NCI-H345 (cell line): ENCODE measurements around the gene LMNTD2.
A peak's percentile ranks its signal among the peaks of the same experiment; 100 is the strongest.

Experiments used
- DNase-seq: peaks from one replicate; lab custom pipeline; 2025; lab: John Stamatoyannopoulos, UW

LMNTD2 gene

DNA sequence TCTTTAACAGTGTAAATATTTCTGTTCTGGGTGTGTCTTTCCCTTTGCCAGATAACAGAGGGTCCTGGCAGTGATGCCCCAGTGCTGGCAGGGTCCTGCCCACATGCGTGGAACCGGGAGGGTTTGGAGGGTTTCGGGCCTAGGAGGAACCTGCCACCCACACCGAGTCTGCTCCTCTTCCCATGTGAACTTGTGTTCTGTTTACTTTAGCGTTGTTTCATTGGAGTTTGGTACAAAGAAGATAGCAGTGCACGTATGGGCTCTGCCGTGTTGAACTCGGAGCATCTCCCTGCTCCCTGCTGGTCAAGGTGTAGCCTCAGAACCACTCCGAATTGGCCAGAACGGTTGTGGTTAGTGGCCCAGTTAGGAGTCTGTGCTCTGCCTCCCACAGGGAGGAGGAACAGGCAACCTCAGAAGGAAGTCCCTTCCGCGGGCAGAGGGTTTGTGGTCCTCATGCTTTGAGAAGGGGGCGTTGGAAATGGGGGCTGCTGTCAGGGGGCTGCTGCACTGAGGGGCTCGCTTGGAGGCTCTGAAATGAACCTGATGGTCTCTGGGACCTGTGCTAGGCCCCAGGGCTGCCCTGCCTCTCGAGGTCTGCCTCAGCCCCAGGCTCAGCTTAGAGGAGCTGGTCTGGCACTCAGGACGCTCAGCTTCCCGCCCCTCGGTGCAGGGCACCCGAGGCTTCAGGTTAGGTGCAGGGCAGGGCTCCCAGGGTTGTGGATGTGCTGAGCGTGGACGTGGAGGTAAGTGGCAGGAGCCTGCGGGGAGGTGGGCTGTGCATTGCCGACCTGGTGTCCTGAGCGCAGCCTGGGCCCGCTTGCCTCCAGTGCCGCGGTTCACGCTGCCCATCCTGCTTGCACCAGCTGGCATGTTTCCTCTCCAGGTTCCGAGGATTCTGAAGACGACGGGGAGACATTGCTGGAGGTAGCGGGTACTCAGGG is 26.1 kb upstream of the LMNTD2 start:
- DNase-seq: no peak

DNA sequence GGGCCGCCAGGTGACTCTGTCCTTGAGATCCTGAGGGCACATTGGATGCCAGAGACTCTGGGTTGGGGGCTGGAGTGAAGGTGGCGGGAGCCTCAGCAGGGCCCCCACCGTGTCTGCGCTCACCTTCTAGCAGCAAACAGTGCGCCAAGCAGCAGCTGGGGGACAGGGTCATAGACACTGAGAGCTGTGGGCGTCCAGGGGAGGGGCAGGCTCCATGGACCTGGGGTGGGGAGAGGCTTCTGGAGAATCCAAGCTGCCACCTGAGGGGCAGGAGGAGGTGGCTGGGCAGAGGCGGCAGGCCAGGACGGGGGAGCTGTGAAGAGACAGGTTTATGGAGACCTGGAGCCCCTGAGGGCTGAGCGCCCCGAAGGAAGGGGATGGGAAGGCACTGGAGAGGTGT is 23.7 kb upstream of the LMNTD2 start:
- no peak for DNase-seq

DNA sequence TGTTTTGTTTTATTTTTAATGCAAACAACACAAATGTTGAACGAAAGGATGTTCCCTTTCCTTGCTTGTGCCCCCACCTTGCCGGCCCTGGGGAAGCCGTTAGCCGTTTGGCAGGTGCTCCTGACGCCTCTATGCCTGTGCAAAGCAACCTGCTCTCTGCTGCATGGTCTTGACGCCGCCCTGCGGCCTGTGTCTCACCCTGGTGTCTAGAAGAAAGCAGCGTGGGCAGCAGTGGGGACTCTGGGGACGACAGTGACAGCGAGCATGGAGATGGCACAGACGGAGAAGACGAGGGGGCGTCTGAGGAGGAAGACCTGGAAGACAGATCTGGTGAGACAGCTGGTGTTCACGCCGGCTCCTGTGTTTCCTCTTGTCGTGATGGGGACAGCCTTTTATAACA is 21.2 kb upstream of the LMNTD2 start:
- no peak for DNase-seq

DNA sequence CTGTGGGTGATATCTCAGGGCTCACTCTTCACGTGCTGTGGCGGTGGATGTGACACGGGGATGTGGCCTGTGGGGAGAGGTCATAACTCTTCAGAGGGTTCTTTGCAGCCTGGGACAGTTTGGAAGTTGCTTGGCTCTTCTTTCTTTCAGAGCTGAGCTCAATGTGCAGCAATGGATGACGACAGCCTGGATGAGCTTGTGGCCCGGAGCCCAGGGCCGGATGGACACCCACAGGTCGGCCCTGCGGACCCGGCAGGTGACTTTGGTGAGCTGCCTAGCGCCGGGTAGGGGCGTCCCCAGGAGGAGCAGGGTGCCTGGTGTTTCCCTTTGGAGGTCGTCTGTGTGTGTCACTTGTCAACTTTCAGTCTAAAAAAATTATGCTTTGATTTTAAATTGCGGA is 20.8 kb upstream of the LMNTD2 start:
- DNase-seq: no peak

DNA sequence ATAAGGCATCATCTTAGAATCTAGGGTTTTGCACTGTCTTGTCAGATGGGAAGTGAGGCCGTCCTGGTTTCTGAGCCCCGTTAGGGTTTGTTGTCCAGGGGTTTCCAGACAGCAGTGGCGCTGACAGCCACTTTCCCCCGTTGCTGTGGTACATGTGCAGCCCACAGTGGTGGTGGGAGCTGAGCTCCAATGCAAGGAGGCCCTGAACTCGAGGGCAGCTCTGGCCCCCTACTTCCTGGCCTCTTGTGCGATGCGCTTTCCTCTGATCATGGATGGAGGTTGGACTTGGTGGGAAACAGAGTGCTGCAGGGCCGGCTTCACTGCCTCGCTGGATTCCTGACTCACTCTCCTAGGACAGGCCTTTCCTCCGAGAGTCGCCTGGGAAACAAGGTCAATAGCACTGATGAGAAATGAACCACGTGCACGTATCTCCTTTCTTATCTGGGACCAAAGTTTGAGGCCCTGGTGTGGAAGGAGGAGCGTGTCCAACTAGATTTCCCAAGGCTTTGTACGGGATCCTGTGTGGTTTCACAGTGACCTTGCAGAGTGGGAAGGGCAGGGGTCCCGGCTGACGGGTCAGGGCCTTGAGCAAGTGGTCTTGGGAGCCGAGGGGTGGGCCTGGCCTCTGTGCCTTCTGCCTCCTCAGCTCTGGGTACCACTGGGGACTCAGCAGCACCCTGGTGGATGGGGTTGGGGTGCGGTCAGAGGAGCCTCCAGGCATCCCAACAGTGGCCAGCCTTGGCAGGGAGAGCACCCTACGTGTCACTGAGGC is 19.5 kb upstream of the LMNTD2 start:
- no peak for DNase-seq

DNA sequence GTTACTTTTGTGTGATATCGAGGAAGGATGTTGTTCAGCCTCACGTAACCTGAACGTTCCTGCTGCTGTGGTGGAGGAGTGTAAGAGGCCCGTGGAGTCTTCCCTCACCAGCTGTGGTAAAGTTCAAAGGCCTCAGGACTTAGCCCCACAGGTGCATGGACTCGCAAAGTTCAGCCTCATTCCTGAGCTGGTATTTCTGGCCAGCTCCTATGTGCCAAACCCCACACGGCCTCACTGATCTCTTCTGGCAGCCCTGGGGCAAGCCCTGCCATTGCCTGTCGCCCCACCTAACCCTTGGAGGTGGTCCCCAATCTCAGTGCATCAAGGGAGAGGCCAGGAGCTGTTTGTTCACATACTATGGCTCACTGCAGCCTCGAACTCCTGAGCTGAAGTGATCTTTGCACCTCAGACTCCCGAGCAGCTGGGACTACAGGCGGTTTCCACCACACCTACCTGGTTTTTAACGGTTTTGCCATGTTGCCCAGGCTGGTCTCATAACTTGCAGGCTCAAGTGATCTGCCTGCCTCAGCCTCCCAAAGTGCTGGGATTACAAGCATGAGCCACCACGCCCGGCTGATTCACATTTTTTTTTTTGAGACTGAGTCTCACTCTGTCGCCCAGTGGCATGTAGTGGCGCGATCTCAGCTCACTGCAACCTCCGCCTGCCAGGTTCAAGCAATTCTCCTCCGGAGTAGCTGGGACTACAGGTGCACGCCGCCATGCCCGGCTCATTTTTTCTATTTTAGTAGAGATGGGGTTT is 17.9 kb upstream of the LMNTD2 start:
- DNase-seq: no peak

DNA sequence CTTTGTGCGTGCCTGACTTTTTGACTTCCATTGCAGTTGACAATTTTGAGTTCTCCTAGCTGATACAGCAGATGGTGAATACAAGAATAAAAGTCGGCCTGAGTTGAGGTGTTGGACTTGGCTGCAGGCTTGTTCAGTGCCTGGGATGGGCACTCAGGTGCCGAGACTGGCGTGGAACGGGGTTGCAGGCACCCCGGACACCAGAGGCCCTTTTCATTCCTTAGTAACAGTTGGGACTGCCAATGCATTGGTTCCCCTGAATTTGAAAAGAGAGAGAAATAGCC is 17.0 kb upstream of the LMNTD2 start:
- DNase-seq: no peak

DNA sequence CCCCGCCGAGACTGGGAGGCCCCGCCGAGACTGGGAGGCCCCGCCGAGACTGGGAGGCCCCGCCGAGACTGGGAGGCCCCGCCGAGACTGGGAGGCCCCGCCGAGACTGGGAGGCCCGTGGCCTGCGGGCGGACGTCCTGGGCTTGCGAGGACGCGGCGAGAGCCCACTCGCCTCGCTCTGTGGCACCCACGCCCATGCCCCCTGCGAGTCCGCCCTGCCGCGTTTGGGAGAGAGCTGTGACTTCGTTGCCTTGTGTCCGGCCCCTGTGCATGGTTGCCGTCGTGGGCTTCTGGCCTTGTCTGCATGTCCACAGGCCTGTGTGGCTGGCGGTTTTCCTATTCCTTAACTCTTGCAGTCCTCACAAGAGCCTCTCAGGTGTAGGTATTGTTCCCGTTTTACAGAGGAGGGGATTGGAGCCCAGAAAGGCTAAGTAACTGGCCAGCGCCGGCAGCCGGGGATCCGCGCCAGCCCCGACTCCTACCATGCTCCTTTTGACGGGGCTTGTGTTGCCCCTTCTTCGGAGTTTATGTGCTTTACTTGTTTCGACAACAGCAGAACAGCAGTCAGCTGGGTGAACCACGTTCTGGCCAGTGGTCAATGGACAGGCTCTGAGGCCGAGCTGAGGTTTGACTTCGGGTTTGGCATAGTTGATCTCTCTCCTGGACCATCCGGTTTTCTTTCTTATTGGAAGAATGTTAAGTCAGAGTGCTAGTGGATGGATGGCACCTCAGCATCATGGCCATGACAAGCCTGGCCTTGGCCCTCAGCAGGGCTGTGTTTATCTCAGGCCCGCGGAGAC is 16.5 kb upstream of the LMNTD2 start:
- DNase-seq: no peak

DNA sequence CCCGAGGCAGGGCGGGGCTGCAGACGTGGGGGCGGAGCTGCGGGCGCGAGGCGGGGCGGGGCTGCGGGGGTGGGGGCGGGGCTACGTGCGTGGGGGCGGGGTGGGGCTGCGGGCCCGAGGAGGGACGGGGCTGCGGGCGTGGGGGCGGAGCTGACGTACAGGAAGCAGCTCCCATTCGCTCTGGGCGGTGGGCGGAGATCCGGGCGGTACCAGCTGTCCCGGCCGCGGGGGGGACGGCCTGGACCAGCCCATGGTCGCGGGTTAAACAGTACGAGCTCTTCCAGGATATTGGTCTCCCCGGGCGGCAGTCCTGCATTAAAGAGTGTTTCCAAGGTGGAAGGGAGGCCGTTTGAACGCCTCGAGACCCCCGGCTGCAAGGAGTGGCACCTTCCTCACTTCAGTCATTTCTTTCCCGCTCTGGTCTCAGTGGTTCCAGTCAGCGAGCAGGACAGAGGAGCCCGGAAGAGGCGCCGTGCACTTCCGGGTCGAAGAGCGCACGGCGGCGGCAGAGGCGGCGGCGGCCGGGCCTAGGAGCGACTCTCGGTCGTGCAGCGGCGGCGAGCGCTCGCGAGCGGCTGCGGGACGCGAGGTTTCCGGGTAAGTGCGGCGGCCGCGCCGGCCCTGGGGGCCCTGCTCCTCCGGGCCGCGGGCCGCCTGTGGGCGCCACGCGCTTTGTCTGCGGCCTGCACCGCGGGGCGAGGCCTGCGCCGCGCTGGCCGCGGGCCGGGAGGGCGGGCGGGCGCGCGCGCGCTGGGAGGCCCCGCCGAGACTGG is 15.6 kb upstream of the LMNTD2 start, which contains the start of gene PHRF1:
TSS of gene PHRF1 (plus strand) at position 475 of the 773 bp plus-strand sequence. CDS start 5,043 bp downstream, outside the sequence.
- peak; percentile 93 for DNase-seq

DNA sequence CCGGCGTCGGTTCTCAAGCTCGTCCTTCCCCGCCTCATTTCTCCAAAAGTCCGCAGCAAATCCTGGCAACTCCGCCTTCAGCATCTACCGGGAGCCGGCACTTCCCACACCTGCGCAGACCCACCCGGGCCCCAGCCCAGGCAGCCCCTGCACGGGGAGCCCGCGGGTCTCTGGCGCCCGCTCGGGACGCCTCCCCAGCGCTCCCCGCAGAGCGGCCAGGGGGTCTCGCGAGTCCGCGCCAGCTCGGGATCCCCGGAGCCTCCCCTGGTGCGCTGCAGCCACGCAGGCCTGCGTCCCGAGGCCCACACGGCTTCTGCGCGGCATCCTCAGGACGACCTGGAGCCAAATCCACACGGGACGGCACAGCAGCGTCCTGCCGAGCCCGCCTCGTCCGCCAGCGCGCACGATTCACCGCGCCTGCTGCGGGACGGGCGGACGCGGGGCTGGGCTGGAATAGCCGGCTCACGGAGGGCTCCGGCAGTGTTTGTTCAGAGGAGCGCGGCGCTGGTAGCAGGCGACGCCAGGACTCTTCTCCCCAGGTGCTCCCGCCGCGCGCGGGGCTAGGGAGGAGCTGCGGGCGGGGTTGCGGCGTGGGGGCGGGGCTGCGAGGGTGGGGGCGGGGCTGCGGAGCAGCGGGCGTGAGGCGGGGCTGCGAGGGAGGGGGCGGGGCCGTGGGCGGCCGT is 14.9 kb upstream of the LMNTD2 start:
- peak; percentile 90 for DNase-seq

DNA sequence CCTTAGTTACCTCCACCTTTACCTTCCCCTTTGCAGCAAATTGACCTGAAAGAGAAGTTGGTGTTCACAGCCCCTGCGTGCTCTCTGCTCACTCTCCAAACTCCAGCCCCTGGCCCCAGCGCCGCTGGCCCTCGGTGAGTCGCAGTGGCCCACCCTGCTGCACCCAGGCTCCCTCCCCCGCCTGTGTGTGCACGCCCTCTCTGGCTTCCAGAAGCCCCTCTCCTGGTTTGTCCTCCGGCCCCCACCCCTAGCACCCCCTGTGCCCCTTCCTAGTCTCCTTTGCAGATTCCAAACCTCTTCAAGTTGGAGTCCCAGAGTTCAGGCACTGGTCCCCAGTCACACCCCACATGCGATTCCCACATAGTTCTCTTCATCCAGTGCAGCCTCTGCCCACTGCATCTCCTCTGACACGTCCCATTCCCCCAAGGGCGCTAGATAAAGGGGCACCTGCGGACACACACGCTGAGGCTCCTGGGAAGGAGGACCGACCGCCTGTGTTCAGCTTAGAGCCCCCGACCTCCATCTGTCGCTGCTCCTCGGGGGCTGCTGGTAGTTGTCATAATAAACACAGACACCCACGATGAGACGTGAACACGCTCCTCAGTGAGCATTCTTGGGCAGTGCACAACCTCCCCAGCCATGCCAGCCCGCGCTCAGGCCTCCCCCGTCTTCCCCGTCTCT is 14.2 kb upstream of the LMNTD2 start:
- no peak for DNase-seq

DNA sequence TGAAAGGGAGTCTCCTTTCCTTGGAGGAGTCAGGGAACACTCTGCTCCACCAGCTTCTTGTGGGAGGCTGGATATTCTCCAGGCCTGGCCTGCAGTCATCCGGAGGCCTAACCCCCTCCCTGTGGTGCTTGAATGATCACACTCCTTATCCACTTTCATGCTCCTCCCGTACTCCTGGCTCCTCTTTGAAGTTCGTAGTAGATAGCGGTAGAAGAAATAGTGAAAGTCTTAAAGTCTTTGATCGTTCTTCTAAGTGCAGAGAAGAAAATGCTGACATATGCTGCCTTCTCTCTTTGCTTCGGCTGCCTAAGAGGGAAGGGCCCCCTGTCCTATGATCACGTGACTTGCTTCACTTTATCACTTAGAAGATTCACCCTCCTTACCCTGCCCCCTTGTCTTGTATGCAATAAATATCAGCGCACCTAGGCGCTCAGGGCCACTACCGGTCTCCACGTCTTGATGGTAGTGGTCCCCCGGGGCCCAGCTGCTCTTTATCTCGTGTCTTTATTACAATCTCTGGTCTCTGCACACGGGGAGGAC is 13.6 kb upstream of the LMNTD2 start:
- peak; percentile 24 for DNase-seq

DNA sequence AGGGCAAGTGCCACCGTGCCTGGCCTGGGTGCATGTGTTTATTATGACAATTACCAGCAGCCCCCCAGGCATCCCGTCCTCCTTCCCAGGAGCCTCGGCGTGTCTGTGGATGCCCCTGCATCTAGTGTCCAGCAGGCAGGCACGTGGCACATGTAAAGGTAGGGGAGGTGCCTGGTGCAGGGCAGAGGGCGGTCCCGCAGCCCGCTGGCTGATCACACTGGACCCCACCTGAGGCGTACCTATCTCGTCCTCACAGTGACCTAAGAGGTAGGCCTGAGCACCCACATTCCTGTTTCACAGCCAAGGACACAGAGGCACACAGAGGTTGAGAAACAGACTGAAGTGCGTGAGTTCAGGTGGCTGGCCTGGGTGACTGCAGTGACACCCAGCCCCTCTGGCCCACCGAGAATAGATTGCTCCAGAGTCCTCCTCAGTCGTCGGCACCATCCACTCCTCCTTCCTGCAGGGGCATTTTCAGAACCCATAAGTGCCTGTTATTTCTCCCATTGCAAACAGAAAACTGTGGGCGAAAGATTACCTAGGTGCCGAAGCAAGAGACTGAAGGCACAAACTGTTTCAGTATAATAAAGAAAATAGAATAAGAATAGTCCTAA is 12.7 kb upstream of the LMNTD2 start:
- DNase-seq: no peak

DNA sequence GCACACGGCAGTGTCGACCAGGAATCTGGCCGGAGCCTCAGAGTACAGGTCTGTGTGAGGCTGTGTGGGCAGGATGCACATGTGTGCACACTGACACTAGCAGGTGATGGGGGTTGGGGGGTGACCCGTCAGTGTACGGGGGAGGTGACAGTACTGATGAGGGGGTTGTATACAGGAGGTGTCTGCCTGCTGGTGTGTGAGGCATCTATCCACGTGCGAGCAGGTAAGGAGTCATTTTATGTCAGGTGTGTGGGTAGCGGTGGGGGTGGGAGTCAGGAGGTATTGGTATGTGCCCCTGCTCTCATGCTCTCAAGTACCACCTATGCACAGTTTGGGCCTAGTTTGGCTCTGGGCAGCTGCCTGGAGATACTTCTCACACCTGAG is 11.3 kb upstream of the LMNTD2 start:
- DNase-seq: no peak

DNA sequence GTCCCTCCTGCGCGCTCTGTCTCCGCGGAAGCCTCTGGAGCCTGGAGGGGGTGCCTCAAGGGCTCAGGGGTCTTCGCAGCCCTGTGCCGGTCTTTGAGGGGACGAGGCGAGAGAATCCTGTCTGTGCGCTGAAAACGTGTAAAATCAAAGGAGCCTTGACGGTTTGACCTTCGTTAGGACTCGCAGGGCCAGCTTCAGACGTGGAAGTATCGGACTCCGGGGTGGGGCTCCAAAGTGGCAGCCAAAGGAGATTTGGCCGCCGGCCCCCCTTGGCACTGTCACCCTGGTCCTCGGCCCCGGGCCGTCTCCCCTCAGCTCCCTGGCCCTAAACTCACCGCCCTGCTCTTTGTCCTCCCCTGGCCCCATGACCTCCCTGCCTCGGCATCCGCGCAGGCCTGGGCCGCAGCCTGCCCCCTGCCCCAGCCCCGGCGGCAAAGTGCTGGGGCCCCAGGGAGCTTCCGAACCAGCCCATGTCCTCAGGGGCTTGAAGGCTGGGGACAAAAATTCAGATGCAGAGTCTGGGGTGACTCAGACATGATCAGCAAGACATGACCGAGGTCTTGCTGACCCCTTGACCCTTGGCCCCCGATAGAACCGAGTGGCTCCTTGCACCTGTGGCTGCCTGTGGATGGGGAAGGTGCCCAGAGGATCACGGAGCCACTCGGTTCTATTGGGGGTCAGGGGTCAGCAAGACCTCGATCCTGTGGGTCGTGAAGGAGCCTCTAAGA is 8.8 kb upstream of the LMNTD2 start:
- no peak for DNase-seq

DNA sequence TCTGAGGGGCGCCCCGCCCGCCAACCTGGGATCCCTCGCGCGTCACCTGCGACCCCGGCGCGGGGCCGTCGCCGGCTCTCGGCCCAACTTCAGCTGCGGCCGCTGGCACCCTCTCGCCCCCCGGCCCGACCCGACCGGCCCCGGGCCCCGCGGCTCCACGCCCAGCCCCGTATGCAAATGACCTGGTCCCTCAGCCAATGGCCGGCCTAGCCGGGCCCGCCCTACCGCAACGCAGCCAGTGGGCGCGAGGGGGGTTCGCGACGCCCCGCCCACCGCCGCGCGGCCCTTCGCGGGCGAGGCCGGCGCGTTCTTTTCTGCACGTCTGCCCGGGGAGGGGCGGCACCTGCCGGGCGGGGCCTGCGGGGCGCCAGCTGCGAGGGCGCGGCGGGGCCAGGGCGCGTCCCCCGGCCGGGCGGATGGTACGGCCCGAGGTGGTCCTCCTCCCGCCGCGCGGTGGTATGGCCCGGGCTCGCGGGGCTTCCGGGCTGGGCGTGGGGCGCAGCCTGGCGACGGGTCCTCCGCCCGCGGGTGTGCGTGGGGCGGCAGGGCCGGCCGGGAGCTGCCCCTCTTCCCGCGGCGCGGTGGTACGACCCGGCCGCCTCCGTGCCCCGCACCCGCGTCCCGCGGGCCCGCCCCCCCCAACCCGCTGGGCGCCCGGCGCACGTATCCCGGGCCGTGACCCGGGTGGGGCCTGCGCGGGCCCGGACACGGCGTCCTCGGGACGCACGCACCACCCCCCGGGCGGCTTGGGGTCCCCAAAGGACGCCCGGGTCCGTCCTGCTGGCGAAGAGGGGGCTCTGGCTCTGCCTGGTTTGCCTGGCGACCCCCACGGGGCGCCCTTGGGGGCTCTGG is 8.0 kb upstream of the LMNTD2 start:
- peak; percentile 97 for DNase-seq

DNA sequence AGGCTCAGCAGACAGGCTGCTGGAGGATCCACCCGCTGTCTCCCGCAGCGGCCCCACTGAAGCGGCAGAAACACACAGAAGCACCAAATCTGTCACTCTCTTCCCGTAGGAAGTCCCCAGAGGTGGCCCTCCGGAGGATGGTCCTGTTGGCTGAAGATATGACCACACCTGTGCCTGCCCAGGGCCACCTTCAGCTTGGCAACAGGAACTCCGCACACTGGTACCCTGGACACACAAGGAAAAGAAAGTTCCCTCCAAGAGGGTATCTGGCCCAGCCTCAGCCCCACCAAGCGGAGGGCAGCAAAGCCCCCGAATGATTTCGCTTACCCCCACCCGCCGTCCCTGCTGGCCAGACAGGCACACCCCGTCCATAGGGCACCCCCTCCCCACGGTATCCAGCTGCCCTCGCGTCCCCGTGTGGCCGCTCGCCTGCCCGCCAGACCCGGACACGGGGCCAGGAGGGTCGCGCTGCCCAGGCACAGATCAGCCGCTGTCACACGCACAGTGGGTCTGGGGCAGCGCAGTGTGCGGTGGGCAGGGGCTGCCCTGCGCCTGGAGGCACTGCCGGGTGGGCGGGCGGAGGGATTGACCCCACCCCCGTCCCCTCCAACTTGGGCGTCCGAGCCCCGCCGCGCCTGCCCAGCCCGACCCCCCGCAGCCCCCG is 7.2 kb upstream of the LMNTD2 start:
- DNase-seq: no peak
